ENCODE data around the gene ABLIM2. TPM values are rescaled to one million over a fixed set of nuclear protein-coding genes. Genes with fewer than 3 reads are reported as not detected.

ABLIM2 gene
- total RNA-seq, 1 experiment from 2014 or later, result 2.3 TPM

GRCh38 chr4:7971881-7972500, 186.6 kb downstream of the ABLIM2 start:
- peak; percentile 61 for DNase-seq (ENCODE audit: extremely low read depth, low read depth)

GRCh38 chr4:7971159-7971631, 187.4 kb downstream of the ABLIM2 start:
- DNase-seq (ENCODE audit: extremely low read depth, low read depth), result no peak

GRCh38 chr4:7970361-7970946, 188.2 kb downstream of the ABLIM2 start:
- no peak for DNase-seq (ENCODE audit: extremely low read depth, low read depth)

- no peak for DNase-seq (ENCODE audit: extremely low read depth, low read depth)
Measured at GRCh38 chr4:7968262-7968896, 190.2 kb downstream of the ABLIM2 start.

- no peak for DNase-seq (ENCODE audit: extremely low read depth, low read depth)
Measured at GRCh38 chr4:7967501-7968261, 190.9 kb downstream of the ABLIM2 start.

GRCh38 chr4:7967063-7967440, 191.6 kb downstream of the ABLIM2 start:
- DNase-seq (ENCODE audit: extremely low read depth, low read depth), result no peak

GRCh38 chr4:7966281-7967062, 192.1 kb downstream of the ABLIM2 start:
- DNase-seq (ENCODE audit: extremely low read depth, low read depth), result no peak

- DNase-seq (ENCODE audit: extremely low read depth, low read depth), result peak; percentile 62
Measured at GRCh38 chr4:7964890-7965662, 193.5 kb downstream of the ABLIM2 start.

- no peak for DNase-seq (ENCODE audit: extremely low read depth, low read depth)
Measured at GRCh38 chr4:7964459-7964858, 194.2 kb downstream of the ABLIM2 start.

- DNase-seq (ENCODE audit: extremely low read depth, low read depth), result no peak
Measured at GRCh38 chr4:7963691-7964090, 194.9 kb downstream of the ABLIM2 start.

- DNase-seq (ENCODE audit: extremely low read depth, low read depth), result no peak
Measured at GRCh38 chr4:7962609-7963508, 195.8 kb downstream of the ABLIM2 start.

- DNase-seq (ENCODE audit: extremely low read depth, low read depth), result no peak
Measured at GRCh38 chr4:7960790-7961655, 197.6 kb downstream of the ABLIM2 start.

- no peak for DNase-seq (ENCODE audit: extremely low read depth, low read depth)
Measured at GRCh38 chr4:7960017-7960789, 198.4 kb downstream of the ABLIM2 start.

GRCh38 chr4:7959078-7959477, 199.5 kb downstream of the ABLIM2 start:
- no peak for DNase-seq (ENCODE audit: extremely low read depth, low read depth)

- DNase-seq (ENCODE audit: extremely low read depth, low read depth), result no peak
Measured at GRCh38 chr4:7956934-7957656, 201.5 kb downstream of the ABLIM2 start.

- DNase-seq (ENCODE audit: extremely low read depth, low read depth), result no peak
Measured at GRCh38 chr4:7956270-7956808, 202.3 kb downstream of the ABLIM2 start.

Data from NCI-H460 (cell line).